ENCODE measurements around the gene EXD1. TPM values are rescaled to one million over a fixed set of nuclear protein-coding genes. Genes with fewer than 3 reads are reported as not detected.
"Not testable (repeated sequence)": the region's sequence is repeated elsewhere in the genome, so short reads cannot be mapped to it uniquely, and the experiment has no call there.

Gene EXD1, protein sequence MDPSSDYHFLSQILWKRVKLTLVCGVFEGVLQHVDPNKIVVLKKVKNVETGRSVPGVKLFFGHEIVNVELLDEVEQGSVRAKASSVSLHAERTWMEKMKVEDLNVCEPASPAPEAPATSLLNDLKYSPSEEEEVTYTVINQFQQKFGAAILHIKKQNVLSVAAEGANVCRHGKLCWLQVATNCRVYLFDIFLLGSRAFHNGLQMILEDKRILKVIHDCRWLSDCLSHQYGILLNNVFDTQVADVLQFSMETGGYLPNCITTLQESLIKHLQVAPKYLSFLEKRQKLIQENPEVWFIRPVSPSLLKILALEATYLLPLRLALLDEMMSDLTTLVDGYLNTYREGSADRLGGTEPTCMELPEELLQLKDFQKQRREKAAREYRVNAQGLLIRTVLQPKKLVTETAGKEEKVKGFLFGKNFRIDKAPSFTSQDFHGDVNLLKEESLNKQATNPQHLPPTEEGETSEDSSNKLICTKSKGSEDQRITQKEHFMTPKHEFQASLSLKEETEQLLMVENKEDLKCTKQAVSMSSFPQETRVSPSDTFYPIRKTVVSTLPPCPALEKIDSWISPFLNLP
- not detected for total RNA-seq
- long read RNA-seq, donor 1: 0 reads
- long read RNA-seq, donor 2: 0 reads

DNA sequence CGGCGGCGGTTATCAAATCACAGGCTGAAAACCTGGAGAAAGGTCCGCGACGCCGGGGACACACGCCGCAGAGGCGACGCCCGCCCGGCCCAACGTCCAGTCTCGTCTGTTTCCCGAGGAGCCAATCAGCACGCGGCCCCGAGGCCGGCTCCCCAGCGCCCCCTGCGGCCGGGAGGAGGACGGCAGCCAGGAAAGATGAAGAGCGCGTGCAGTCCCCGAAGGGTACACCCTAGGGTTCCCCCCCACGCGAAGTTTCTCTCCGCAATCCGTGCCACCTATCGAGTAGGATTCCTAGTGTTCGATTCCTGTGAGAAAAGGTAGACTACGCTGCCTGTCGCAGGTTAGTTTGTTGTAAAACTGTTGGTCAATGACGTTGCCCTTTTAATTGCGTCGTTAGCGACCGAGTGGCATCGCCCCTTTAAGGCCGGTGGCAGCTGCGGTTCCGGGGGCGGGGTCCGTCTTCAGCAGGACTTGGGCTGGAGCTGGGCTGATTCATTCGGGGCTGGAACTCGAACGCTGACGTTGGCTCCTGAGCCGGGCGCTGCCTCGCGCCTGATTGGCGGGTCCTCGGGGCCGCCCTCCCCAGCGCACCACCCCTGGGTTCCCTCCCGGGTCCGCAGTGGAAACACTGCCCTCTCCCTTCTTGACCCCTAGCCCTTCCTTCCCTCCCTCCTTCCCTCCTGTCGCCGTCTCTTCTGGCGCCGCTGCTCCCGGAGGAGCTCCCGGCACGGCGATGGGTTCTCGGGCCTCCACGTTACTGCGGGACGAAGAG is at the start of gene EXD1, which contains the start of gene CHP1:
TSS of gene EXD1 (minus strand) at position 108 of the 772 bp plus-strand sequence. CDS start 4,182 bp downstream, outside the sequence.
TSS of gene CHP1 (plus strand) at position 619 of the 772 bp plus-strand sequence. CDS start at position 734, 115 bp downstream.
- peak; percentile 99 for DNase-seq (ENCODE audit: low spot score)
- intact Hi-C loops (cut with DNase I): no loop called here

DNA sequence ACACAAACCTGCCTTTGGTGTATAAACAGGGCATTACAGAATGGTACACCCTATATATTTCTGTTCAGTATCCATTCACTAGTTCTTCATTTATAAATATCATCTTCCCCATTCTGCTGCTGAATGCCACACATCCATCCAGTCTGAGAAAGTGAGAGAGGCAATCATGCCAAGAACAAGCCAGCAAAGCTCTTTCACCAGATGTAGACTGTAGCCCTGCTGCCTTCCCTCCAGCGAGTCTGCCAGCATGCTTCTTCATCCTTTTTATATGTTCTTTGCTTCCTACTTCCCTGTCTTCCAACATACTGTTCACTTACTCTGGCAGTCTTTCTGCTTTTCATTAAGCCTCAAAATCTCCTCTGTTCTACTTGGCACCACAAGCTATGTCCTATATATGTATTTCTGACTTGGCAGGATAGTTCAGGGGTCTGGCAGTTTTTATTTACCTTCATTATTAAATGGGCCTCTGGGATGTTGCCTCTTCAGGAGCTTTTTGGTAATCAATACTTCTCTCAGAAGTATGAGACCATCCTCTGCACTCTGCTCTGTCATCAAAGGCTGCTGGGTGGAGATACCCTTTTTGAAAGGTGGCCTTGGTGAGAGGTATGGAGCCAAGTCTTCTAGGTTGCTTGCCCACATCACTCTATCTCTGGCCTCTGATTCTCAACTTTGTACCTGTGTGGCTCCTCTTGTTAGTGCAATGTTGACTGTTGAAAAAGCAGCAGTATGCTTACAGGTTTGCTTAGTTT is 49.2 kb upstream of the EXD1 start:
- intact Hi-C loops (cut with DNase I): no loop called here
- no peak for DNase-seq (ENCODE audit: low spot score)

DNA sequence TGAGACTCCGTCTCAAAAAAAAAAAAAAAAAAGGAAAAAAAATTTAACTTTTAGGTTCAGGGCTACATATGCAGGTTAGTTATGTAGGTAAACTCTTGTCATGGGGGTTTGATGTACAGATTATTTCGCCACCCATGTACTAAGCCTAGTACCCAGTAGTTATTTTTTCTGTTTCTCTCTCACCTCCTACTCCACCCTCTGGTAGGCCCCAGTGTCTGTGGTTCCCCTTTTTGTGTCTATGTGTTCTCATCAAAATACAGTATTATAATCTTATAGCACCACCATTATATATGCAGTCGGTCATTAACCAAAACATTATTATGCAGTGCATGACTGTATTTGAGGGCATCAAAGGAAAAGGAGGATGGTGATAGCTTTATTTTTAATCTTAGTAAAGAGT is 47.8 kb upstream of the EXD1 start:
- no peak for DNase-seq (ENCODE audit: low spot score)
- intact Hi-C loops (cut with DNase I): no loop called here

DNA sequence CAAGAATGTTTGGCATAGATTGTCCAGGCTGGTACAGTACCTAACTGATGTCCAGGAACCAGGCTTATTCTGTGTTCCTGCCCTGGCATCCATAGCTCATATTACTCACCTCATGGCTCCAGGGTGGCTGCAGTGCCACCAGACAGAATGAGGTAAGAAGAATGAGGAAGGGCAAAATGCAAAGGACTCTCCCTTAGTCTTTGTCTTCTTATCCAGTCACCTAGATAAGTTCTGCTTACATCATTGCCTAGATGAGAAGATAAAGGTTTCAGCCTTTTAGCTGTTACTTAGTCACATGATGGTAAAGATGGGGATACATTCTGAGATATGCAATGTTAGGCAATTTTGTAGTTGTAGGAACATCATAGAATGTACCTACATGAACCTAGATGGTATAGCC is 46.3 kb upstream of the EXD1 start:
- no peak for DNase-seq (ENCODE audit: low spot score)
- intact Hi-C loops (cut with DNase I): no loop called here

DNA sequence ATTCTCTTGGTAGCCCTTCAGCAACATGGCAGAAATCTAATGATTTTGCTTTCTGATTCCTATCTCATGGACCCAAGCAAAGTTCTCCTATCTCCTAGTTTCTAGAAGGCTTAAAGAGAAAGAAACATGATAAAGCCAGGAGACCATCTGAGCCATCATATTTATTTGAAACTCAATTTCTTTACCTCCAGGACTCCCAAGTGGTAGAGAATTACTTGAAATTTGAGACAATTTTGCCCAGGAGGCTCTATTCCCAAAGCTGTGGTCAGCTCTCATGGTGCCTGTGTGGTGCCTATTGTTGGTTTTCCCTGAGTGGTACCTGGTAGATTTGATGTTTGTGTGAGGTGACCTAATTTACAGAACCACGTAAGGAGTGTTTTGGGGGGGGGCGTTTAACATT is 39.3 kb upstream of the EXD1 start:
- intact Hi-C loops (cut with DNase I): no loop called here
- no peak for DNase-seq (ENCODE audit: low spot score)

DNA sequence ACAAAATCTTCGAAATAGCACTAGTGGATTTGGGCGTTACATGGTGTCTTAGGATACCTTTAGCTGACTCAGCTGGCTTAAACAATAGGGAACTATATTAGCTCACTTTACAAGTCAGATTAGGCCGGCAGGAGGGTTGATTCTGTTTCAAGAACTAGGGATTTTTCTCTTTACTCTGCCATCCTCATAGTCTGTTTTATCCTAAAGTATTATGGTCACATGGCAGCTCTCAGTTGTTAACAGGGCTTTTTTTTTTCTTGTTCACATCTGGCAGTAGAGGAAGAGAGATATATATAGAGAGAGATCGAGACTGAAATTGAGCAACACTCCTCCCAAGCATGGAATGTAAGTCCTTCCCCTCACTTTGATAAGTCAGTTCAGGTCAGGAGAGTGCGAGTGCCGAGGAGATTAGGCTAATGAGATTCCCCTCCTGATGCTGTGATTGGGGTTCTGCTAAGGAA is 33.4 kb upstream of the EXD1 start:
- intact Hi-C loops (cut with DNase I): no loop called here
- no peak for DNase-seq (ENCODE audit: low spot score)

DNA sequence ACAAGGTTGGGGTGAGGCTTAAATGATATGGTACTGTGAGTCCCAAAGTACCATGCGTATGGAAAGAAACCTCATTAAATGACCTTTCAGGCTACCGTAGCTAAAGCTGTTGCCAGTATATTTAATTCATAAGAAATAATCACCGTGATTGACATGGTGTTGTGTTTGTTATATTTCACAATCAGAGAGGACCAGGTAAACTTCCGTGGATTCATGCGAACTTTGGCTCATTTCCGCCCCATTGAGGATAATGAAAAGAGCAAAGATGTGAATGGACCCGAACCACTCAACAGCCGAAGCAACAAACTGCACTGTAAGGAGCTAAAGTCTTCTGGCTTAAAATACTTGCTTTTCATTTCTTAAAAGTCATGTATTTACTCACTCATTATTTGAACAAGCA is 32.0 kb upstream of the EXD1 start:
- DNase-seq (ENCODE audit: low spot score): no peak
- intact Hi-C loops (cut with DNase I): no loop called here

DNA sequence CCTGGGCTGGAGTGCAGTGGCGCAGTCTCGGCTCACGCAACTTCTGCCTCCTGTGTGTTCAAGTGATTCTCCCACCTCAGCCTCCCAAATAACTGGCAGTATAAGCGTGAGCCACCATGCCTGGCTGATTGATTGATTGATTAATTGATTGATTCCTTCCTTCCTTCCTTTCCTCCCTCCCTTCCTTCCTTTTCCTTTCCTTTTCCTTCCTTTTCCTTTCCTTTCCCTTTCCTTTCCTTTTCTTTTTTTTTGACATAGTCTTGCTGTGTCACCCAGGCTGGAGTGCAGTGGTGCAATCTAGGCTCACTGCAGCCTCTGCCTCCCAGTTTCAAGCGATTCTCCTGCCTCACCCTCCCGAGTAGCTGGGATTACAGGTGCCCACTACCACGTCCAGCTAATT is 30.4 kb upstream of the EXD1 start:
- intact Hi-C loops (cut with DNase I); DNase-seq (ENCODE audit: low spot score): not testable (repeated sequence)

DNA sequence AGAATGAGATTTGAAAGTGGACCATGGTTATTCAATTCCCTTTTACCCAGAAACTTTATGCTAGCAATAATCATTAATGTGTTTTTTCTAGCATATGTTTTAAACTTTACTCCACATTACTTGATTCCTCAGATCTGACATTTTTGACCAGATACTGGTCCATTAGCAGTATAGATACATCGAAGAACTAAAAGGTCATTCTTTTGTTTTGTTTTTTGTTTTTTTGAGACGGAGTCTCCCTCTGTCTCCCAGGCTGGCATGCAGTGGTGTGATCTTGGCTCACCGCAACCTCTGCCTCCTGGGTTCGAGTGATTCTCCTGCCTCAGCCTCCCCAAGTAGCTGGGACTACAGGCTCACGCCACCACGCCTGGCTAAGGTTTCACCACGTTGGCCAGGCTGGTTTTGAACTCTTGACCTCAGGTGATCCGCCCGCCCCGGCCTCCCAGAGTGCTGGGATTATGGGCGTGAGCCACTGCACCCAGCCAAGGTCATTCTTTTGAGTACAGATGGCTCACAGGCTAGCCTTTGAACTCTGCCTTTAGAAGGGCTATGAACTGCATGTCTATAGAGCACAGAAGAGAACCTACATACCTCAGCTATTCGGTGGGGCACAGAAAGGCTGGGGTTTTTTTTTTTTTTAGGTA is 29.1 kb upstream of the EXD1 start:
- DNase-seq (ENCODE audit: low spot score): no peak
- intact Hi-C loops (cut with DNase I): no loop called here

DNA sequence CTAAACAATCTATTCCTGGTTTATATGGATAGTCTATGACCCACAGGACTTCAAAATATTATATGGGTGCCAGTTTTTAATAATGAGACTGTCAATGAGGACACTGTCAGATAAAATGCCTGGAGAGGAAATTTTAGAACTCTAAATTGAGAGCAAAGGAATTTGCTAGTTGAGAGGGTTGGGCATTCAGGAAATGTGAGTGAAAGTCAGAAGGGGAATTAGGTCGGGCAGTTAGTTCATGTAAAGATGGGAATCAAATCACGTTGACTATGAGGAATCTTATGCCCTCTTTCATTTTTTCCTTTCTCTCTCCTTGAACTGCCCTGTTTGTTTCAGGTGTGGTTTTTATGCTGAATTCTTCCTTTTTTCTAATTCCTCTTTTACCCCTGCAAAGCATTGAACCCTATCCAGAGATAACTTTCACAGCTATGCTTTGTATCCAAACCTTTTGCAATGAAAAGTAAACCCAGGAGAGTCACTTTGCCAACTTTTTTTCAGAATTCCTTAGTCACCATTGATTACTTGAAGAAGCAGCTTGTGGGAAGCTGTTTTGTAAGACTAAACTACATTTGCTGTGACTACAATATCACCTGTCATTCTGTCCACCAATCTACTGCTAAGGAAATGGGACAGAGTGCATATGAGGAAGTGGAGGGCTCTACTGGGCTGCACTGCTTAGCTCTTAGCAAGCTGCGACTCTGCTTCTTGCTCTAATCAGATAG is 28.4 kb upstream of the EXD1 start:
- intact Hi-C loops (cut with DNase I): no loop called here
- DNase-seq (ENCODE audit: low spot score): no peak

DNA sequence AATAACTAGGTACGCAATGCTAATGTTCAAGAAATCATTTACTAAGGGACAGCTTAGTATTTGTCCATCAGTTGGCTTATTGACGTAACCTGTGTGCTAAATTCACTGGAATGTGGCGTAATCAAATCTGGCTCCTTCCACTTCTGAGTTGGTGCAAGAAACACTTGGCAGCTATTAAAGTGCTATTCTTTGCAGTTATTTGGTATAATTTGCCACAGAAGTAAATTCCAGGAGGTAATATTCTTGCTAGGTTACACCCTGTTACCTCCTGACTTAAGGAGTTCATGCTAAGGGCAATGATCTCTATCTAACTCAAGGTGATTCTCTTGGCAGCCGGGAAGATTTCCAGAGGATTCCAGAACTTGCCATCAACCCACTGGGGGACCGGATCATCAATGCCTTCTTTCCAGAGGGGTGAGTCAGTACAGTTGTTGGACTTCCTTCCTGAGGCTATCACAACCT is 26.1 kb upstream of the EXD1 start:
- no peak for DNase-seq (ENCODE audit: low spot score)
- intact Hi-C loops (cut with DNase I): no loop called here

DNA sequence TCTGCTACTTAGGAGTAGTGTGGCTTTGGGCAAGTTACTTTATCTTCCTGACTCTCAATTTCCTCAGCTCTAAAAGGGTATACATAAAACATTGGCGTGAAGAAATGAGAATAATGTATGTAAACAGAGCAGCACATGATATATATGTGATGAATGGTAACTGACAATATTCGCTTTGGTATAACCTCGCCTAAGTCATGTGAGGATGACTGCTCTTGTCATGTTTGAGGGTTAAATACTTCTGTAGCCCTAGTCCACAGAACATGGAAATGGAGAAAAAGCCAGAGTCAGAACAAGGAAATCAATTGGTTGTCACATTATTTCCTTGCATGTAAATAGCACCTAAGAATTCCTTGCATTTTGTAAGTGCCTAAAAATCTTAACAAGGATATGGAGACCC is 25.5 kb upstream of the EXD1 start:
- intact Hi-C loops (cut with DNase I): no loop called here
- no peak for DNase-seq (ENCODE audit: low spot score)

DNA sequence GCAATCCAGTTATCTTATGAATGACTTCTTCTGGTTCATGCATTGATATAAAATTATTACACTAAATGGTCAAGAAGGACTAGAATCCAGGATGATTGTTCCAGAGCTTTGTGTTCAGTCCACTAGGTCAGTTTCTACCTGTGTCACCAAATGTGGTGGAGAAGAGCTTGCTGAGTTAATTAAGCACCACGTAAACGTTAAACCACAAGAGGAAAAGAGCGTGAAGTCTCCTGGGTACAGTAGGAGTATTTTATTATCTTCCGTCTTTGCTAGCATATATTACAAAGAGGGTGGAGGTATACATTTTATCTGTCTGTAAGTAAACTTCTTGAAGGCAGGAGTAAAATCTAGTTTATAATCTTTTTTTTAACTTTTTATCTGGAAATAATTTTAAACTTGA is 24.0 kb upstream of the EXD1 start:
- intact Hi-C loops (cut with DNase I): no loop called here

DNA sequence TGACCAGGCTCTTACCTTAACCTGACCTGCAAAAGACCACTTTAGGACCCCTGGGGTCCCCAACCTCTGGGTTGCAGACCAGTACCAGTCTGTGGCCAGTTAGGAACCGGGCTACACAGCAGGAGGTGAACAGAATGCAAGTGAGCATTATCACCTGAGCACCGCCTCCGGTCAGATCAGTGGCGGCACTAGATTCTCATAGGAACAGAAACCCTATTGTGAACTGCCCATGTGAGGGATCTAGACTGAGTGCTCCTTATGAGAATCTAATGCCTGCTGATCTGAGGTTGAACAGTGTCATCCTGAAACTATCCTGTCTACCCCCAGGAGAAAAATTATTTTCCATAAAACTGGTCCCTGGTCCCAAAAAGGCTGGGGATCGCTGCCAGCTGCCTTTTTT is 20.9 kb upstream of the EXD1 start:
- intact Hi-C loops (cut with DNase I): no loop called here

More for the DNA sequence above, 24.0 kb upstream of the EXD1 start:
- DNase-seq (ENCODE audit: low spot score): no peak

DNA sequence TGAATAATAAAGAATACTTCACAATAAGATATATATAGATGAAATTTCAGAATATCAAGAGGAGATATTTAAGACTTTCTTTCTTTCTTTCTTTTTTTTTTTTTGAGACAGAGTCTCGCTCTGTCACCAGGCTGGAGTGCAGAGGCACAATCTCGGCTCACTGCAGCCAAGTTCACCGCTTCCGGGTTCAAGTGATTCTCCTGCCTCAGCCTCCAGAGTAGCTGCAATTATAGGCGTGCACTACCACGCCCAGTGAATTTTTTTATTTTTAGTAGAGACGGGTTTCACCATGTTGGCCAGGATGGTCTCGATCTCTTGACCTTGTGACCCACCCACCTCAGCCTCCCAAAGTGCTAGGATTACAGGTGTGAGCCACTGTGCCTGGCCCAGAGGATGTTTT is 20.2 kb upstream of the EXD1 start:
- intact Hi-C loops (cut with DNase I); DNase-seq (ENCODE audit: low spot score): not testable (repeated sequence)

More for the DNA sequence above, 20.9 kb upstream of the EXD1 start:
- peak; percentile 62 for DNase-seq (ENCODE audit: low spot score)

DNA sequence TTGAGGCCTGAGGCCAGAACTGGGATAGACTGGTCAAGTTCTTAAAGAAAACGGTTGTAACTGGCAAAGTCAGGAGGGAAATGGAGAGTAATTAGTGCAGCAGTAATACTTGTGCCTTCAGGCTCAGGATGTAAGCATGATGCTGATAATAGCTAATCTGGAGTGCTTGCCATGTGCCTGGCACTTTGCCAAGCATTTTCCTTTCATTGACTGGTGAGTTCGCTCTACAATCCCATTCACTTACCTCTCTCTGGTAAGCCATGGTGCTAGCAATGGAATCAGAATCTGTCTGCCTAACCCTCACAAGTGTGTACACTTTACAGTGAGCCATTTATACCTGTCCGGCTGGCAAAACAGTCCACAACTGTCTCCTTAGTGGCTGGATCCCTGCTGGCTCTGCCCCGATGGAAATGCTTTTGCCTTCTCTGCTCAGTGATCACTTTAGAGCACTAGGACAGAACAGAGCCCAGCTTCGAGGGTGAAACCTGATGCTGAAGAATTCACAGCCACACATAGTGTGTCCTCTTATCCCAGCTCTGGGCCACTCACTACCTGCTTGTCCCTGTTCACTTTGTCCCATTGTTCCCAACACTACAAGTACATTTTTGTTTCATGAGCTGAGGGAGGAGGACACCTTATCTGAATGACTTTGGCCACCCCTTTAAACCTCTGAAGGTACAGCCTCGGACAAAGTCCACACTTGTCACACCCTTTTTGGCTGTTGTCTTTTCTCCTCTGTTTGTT is 10.8 kb upstream of the EXD1 start:
- no peak for DNase-seq (ENCODE audit: low spot score)
- intact Hi-C loops (cut with DNase I): no loop called here

DNA sequence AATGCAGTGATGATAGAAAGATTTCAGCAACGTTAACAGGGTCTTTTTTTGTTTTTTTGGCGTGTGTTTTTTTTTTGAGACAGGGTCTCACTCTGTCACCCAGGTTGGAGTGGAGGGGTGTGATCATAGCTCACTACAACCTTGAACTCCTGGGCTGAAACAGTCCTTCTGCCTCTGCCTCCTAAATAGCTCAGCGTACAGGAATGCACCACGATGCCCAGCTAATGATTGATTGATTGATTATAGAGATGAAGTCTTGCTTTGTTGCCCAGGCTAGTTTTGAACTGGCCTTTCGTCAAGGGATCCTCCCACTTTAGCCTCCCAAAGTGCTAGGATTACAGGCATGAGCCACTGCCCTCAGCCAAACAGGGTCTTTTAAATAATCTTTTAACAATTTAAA is 7.5 kb upstream of the EXD1 start:
- DNase-seq (ENCODE audit: low spot score): no peak
- intact Hi-C loops (cut with DNase I): no loop called here

Data from posterior vena cava (tissue), 2 donors.